Activated T-helper 1 cell treated with anti-CD3 and anti-CD28 coated beads, Interleukin-2, amount 50 U/mL, for 16 hours (primary cell): ENCODE results near the gene GNMT.

ENCODE experiments used
- DNase-seq, 2 donors: peaks; one replicate each; pipeline ENCODE4 v3.0.0-alpha.2; 2020; ENCODE audit warnings: low read depth in 1 of 2, low spot score in 1 of 2

The GNMT gene

GRCh38 chr6:43012364-43012763, 51.8 kb downstream of the GNMT start:
- no peak for DNase-seq

DNA sequence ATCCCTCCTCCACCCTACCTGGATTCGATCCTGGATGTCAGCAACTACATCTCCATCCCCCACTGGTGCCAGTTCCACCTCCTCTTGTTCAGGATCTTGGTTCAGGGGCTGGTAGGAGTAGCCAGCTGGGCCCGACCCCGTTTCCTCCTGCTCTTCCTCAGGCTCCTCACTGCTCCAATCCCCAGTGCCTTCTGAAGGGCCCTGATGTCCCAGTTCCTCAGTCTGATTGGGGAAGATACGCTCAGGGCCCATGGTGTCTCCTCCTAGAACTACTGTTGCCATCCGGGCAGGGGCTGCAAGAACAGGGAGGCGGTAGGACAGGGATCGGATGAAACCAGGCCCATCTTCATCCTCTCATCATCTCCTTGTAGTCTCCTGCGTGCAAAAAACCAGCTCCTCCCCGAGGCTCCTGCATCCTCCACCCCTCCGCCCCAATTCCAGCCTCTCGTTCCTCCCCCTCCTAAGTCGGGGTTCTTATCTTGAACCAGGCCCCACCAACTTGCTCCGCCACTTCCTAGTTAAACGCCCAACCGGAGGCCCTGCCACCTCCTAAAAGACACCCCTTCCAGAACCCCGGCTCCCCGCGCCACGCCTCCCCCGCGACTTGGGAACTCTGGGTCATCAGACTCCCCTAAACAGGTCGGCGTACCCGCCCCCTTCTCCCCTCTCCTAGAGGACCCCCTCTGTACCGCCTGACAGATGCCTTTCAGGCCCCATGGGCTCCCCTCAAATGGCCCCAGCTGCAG, 52.7 kb downstream of the GNMT start:
- no peak for DNase-seq
